ENCODE results near the gene CARS1. TPM values are rescaled to one million over a fixed set of nuclear protein-coding genes. Genes with fewer than 3 reads are reported as not detected.

The CARS1 gene
- total RNA-seq, 1 donor from 2014 or later: 51.8 TPM

- no peaks in the 10 kb centered on the region for H3K36me3 Mint-ChIP-seq (ENCODE audit: low read depth)
- H3K27me3 Mint-ChIP-seq (ENCODE audit: low read depth): peaks cover 1% of the 10 kb centered on the region
- H3K27ac Mint-ChIP-seq: no peak overlapping the region
- H3K4me1 Mint-ChIP-seq (ENCODE audit: low read depth): no peaks in the 10 kb centered on the region
- no peak for DNase-seq (ENCODE audit: low spot score)
- no peaks in the 10 kb centered on the region for H3K9me3 Mint-ChIP-seq
- no peak overlapping the region for H3K4me3 Mint-ChIP-seq (ENCODE audit: low read depth)
- intact Hi-C loops (cut with micrococcal nuclease): no loop called here
These were observed 36.3 kb upstream of the CARS1 start for GRCh38 chr11:3093281-3094191.

DNA sequence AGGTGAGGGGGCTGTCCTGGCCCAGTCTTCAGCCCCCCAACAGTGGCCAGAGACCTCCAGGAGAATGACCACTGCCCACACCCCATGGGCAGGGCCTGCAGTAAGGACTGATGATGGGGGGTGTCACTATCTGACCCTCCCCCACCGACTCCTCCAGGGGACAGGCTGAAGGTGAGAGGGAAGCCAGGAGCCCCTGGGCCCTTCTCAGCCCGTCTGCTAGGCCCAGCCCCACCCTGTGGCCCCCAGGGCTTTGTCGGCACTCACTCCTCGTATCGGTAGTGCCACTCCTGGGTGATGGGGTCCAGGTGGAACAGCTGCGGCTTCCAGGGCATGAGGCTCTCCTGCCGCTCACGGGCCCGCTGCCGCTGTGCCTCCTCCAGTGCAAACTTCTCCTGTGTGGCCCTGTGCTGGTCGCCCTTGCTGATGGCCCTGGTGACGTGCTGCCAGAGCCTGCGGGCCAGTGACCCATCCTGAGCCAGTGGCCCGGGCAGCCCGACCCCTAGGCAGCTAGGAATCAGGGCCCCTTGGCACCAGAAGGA is 35.4 kb upstream of the CARS1 start:
- intact Hi-C loops (cut with micrococcal nuclease): no loop called here
- Mint-ChIP-seq H3K4me1 (ENCODE audit: low read depth) (no peaks in the 10 kb centered on the region), H3K4me3 (ENCODE audit: low read depth) (no peak overlapping the region), H3K36me3 (ENCODE audit: low read depth) (no peaks in the 10 kb centered on the region), H3K9me3 (no peaks in the 10 kb centered on the region), H3K27ac (no peak overlapping the region), H3K27me3 (ENCODE audit: low read depth) (peaks cover 1% of the 10 kb centered on the region)
- DNase-seq (ENCODE audit: low spot score): no peak

GRCh38 chr11:3091846-3092602 is 34.8 kb upstream of the CARS1 start:
- Mint-ChIP-seq H3K27me3 (ENCODE audit: low read depth) (peaks cover 1% of the 10 kb centered on the region), H3K4me3 (ENCODE audit: low read depth) (no peak overlapping the region)
- DNase-seq (ENCODE audit: low spot score): peak; percentile 66

GRCh38 chr11:3091081-3091845 is 34.0 kb upstream of the CARS1 start:
- no peak overlapping the region for H3K4me3 Mint-ChIP-seq (ENCODE audit: low read depth)
- H3K4me1 Mint-ChIP-seq (ENCODE audit: low read depth): no peaks in the 10 kb centered on the region
- no peaks in the 10 kb centered on the region for H3K36me3 Mint-ChIP-seq (ENCODE audit: low read depth)
- H3K27me3 Mint-ChIP-seq (ENCODE audit: low read depth): no peaks in the 10 kb centered on the region
- no peak overlapping the region for H3K27ac Mint-ChIP-seq
- intact Hi-C loops (cut with micrococcal nuclease): loop anchor here (1.0 kb wide), 1 partner anchor 54 kb away; no protein-coding TSS in a partner anchor
- H3K9me3 Mint-ChIP-seq: no peaks in the 10 kb centered on the region
- DNase-seq (ENCODE audit: low spot score): no peak

More at GRCh38 chr11:3091846-3092602, 34.8 kb upstream of the CARS1 start:
- Mint-ChIP-seq H3K9me3 (no peaks in the 10 kb centered on the region), H3K4me1 (ENCODE audit: low read depth) (no peaks in the 10 kb centered on the region), H3K36me3 (ENCODE audit: low read depth) (no peaks in the 10 kb centered on the region), H3K27ac (no peak overlapping the region)
- intact Hi-C loops (cut with micrococcal nuclease): loop anchor here (1.0 kb wide), 1 partner anchor 55 kb away; no protein-coding TSS in a partner anchor

- H3K27me3 Mint-ChIP-seq (ENCODE audit: low read depth): no peaks in the 10 kb centered on the region
- no peaks in the 10 kb centered on the region for H3K36me3 Mint-ChIP-seq (ENCODE audit: low read depth)
- intact Hi-C loops (cut with micrococcal nuclease): no loop called here
- H3K4me1 Mint-ChIP-seq (ENCODE audit: low read depth): no peaks in the 10 kb centered on the region
- H3K4me3 Mint-ChIP-seq (ENCODE audit: low read depth): no peak overlapping the region
- H3K9me3 Mint-ChIP-seq: no peaks in the 10 kb centered on the region
- H3K27ac Mint-ChIP-seq: no peak overlapping the region
- DNase-seq (ENCODE audit: low spot score): no peak
These were observed 33.1 kb upstream of the CARS1 start for GRCh38 chr11:3090096-3090901.

DNA sequence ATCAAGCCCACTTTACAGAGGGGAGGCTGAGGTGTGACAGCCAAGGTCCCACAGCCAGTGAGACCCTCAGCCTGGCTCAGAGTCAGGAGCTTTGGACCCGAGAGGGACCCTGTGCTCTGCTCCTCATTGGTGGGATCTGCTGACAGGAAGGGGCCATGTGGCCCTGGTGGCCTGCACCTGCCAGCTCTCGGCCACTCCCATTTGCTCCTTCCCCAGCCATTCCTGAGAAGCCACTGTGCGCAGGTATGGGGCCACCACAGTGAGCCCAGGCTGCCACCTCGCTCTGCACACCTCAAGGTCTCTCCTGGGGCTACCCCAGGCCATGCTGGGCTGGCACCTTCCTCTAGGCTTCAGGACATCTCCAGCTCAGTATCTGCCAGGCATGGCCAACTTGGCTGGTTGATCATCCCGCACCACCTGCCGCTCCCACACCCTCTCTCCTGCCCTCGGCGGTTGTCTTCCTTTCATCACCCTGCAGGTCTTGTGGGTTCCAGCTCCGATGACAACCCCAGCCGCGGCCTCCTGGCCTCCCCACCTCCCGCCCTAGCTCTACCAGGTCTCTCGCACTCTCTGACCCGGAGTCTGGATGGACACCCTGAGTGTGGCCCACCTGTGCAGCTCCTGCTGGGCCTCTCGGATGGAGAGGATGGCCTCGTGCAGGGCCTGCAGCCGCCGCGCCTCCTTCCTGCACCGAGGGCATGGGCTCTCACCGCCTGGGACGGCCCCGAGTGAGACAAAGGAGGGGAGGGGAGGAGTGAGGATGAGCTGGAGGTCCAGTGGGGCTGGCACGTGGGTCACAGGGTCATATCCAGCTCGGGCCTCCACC is 32.2 kb upstream of the CARS1 start:
- no peaks in the 10 kb centered on the region for H3K36me3 Mint-ChIP-seq (ENCODE audit: low read depth)
- DNase-seq (ENCODE audit: low spot score): no peak
- intact Hi-C loops (cut with micrococcal nuclease): no loop called here
- no peak overlapping the region for H3K4me3 Mint-ChIP-seq (ENCODE audit: low read depth)
- no peaks in the 10 kb centered on the region for H3K4me1 Mint-ChIP-seq (ENCODE audit: low read depth)
- H3K27me3 Mint-ChIP-seq (ENCODE audit: low read depth): no peaks in the 10 kb centered on the region
- no peaks in the 10 kb centered on the region for H3K9me3 Mint-ChIP-seq
- H3K27ac Mint-ChIP-seq: no peak overlapping the region

- H3K27me3 Mint-ChIP-seq (ENCODE audit: low read depth): no peaks in the 10 kb centered on the region
- H3K9me3 Mint-ChIP-seq: no peaks in the 10 kb centered on the region
- intact Hi-C loops (cut with micrococcal nuclease): no loop called here
- no peak for DNase-seq (ENCODE audit: low spot score)
- H3K36me3 Mint-ChIP-seq (ENCODE audit: low read depth): no peaks in the 10 kb centered on the region
- H3K4me3 Mint-ChIP-seq (ENCODE audit: low read depth): no peak overlapping the region
- H3K4me1 Mint-ChIP-seq (ENCODE audit: low read depth): no peaks in the 10 kb centered on the region
- no peak overlapping the region for H3K27ac Mint-ChIP-seq
These were observed 31.6 kb upstream of the CARS1 start for GRCh38 chr11:3088806-3089205.

DNA sequence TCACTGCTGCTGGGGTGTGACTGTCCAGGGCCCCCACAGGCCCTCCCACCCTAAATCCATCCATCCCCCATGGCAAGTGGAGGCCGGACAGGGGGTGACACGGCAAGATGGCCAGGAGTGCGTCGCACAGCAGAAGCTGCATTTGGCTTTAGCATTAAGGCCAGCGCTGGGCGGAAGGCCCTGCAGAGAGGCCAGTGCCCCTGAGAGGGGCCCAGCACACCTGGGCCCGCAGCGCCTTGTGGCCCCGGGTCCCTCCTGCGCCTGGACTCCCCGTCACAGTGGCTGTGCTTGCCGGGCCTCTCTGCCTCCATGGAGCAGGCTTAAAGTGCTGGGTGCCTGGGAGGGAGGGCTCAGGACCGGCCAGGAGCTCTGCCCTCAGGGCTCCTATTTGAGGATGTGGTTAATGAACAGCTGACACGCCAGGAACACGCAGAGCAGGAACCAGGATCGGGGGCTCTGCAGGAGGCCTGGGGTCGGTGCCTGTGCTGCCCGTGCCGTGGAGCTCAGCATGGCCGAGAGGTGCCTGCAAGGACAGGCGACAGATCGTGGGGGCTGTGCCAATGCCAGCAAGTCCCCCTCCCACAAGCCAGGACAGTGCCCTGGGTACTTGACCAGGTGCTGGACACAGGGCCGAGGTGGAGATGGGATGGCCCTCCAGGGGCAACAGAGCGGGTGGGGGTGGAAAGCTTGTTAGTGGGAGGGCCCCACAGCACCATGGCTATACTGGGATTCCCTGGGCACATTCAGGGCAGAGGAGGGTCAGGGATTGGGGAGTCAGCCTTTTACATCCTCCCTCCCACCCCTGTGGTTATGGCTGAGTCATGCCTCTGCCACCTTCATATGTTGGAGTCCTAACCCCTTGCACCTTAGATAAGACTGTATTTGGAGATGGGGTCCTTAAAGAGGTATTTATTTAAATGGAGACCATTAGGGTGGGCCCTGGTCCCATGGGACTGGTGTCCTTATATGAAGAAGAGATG is 30.9 kb upstream of the CARS1 start:
- Mint-ChIP-seq H3K4me1 (ENCODE audit: low read depth) (no peaks in the 10 kb centered on the region), H3K27ac (no peak overlapping the region), H3K9me3 (no peaks in the 10 kb centered on the region), H3K27me3 (ENCODE audit: low read depth) (no peaks in the 10 kb centered on the region), H3K4me3 (ENCODE audit: low read depth) (no peak overlapping the region), H3K36me3 (ENCODE audit: low read depth) (no peaks in the 10 kb centered on the region)
- DNase-seq (ENCODE audit: low spot score): no peak
- intact Hi-C loops (cut with micrococcal nuclease): no loop called here

- no peak for DNase-seq (ENCODE audit: low spot score)
- H3K9me3 Mint-ChIP-seq: no peaks in the 10 kb centered on the region
- no peaks in the 10 kb centered on the region for H3K4me1 Mint-ChIP-seq (ENCODE audit: low read depth)
- no peak overlapping the region for H3K27ac Mint-ChIP-seq
- no peak overlapping the region for H3K4me3 Mint-ChIP-seq (ENCODE audit: low read depth)
- intact Hi-C loops (cut with micrococcal nuclease): no loop called here
- H3K36me3 Mint-ChIP-seq (ENCODE audit: low read depth): no peaks in the 10 kb centered on the region
- no peaks in the 10 kb centered on the region for H3K27me3 Mint-ChIP-seq (ENCODE audit: low read depth)
These were observed 30.1 kb upstream of the CARS1 start for GRCh38 chr11:3087373-3087772.

- intact Hi-C loops (cut with micrococcal nuclease): no loop called here
- Mint-ChIP-seq H3K4me3 (ENCODE audit: low read depth) (no peak overlapping the region), H3K36me3 (ENCODE audit: low read depth) (no peaks in the 10 kb centered on the region), H3K27ac (no peak overlapping the region), H3K4me1 (ENCODE audit: low read depth) (no peaks in the 10 kb centered on the region), H3K9me3 (no peaks in the 10 kb centered on the region), H3K27me3 (ENCODE audit: low read depth) (no peaks in the 10 kb centered on the region)
- DNase-seq (ENCODE audit: low spot score): no peak
These were observed 29.5 kb upstream of the CARS1 start for GRCh38 chr11:3086671-3087150.
